Measurements from ENCODE around the gene CABCOCO1.
"Not testable (repeated sequence)": the region's sequence is repeated elsewhere in the genome, so short reads cannot be mapped to it uniquely, and the experiment has no call there.

The CABCOCO1 gene

DNA sequence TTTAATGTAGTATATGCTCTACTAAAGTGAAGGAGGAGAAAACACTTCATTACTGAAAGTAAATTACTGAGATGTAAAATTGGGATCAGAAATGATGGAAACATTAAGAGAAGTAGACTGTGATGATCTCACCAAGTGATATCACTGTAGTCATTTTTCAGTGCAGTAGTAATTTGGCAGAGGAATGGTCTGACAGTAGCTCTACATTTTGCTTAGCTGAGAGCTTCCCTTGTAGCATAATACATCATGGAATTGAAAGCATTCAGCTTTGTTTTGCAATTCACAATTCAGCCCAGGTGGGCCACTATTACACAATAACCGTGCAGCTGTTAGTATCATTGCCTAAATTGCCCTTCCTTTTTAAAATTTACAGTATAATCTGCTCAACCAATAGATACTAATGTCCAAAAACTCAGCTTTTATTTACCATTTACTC, 19.4 kb upstream of the CABCOCO1 start:
- DNase-seq, result no peak

DNA sequence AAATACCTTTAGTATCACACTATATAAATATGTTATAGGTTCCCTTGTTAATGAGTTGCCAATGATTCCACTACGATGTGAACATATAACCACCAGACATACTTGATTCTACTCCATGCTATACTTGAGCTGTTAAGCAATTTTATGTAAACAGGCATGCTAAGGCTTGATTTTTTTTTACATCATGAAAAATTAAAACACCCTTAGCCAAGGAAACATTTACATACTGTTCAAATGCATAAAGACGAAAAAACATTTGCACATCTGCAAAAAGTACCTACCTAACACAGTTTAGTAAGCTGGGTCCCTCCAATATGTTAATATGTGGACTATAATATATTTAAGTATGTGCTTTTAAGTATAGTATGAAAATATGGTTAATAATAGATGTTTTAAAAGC, 9.0 kb upstream of the CABCOCO1 start:
- no peak for DNase-seq

DNA sequence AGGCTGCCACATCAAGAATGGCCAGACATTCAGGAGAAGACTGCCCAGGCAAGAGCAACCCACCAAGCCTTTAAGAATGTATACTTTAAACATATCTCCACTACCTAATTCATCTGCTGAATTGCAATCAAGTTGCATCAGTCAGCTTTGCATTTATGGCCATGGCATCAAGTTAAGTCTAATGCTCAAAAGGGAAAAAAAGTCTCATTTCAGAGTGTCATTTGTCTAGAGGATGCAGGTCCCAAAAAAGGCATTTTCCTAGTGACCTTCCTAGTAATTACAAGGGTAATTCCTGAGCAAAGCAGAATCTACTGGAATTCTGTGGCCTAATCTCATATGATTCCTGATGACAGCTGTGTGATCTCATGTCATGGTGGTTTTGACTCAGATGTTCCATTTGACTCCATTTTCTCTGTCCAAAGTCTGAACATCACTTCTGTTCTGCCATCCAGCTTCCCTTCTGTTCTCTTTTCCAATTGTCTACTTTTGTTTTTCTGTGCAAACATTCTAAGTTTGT, 7.3 kb upstream of the CABCOCO1 start:
- no peak for DNase-seq

DNA sequence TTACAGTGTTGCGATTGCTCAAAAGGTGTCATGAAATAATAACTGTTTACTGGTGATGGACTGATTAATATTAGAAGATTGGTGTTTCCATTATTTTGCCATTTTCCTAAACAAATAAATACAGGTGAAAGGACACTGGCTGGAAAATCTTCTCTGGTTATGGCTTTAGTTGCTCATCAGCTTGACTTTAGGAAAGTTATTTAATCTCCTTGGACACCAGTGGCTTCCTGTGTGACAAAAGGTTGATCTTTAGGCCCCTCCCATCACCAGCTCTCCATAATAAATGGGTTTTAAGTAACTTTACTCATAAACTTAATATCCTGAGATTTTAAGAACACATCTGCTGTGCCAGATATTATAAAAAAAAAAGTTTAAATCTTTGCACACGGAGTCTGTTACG, 737 bp downstream of the CABCOCO1 start:
- DNase-seq, result no peak

DNA sequence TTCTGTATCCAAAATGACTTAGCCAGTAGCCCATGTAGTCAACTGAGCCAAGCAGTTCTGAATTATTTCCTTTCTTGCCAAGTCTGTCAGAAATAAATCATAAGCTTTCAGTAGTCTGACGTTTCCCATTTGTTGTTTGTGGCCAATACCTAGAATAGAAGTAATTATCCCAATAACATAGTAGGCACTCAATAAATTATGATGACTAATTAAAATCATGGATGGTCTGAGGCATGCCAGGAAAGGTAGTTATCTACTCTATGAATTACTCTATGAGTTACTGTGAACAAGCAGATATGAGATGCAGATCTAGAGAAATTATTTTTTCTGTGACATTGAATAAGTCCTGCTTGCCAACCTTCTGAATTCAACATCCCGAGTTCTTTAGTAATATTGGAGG, 2.3 kb downstream of the CABCOCO1 start:
- DNase-seq, result no peak

DNA sequence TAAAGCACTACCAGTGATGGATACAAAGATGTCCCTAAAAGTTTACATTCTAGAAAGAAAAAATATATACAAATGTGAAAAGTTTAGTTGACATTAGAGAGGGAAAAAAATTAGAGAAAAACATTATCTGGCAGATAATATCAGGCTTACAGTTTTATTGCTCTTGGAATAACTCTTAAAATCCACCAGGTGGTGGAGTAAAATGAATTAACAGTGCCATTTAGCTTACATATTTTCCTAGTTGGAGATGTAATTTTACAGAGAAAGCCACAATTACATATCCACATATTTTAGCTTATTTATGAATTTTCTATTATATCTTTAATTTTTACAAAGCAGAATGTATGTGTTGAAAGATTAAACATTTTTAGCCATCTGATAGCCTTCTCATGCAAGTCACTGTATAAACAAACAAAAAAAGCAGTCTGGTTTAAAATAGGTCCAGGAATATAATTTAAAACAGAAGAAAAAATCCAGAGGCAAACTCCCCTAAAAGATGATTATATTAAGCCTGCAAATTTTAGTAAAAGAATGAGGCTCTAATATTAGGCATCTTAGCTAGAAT, 6.5 kb downstream of the CABCOCO1 start:
- no peak for DNase-seq

DNA sequence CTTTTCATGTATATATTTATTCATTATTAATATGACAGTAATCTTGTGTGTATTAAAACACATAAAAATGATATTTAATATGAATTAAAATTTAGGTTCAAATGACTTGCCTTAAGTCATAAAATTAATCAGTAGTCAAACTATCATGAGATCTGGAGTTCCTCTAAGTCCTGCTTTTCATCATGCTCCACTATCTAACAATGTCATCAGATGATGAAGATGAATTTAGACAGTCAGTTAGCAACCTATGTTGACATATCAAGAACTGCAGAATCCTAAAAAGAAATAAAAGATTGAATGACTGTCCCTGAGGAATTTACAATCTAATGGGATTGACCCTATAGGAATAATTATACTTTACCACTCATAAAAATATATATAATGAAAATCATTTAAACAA, 7.1 kb downstream of the CABCOCO1 start:
- no peak for DNase-seq

DNA sequence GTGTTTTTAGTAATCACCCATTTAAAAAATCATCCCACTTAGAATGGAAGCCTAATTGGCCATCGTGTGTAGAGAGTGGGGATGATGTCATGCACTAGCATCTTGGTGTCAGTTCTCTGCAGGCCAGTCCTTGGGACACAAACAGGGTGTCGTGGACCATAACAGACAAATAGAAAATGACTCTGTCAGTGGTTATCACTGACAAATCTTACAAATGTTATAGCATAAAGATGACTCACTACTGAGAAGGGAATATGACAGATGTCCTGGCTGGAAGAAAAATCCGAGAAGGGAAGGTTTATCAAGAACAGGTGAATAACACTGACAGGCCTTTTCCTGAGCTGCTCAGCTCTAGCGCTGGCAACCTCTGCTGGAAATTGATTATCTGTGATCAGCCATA, 10.6 kb downstream of the CABCOCO1 start:
- no peak for DNase-seq

DNA sequence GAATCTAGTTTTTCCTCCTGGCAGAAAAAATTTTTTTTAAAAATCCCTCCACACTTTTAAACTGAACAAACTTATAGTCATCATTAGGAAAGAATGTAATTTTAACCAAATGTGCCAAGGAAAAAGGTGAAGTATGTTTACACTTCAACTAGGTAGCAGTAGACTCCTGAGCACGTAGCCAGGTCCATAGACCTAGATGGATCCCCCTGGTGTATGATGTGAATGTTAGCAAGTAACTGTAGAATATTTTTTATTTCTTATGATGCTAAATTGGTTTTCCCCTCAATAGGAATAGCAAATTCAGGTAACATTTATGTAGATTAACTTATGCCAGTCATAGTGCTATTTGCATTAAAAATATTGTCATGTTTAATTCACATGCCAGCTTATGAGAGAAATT, 19.6 kb downstream of the CABCOCO1 start:
- DNase-seq, result no peak

DNA sequence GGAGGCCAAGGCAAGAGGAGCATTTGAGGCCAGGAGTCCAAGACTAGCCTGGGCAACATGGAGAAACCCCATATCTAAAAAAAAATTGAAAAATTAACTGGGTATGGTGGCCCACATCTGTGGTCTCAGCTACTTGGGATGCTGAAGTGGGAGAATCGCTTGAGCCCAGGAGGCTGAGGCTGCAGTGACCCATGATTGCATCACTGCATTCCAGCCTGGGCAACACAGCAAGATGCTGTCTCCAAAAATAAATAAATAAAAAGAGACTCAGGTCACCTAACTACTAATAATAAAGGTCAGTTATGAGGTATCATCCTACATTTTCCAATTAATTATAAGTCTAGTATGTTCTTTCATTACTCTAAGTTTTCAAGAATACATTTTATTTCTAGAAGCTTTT, 20.6 kb downstream of the CABCOCO1 start:
- no peak for DNase-seq

DNA sequence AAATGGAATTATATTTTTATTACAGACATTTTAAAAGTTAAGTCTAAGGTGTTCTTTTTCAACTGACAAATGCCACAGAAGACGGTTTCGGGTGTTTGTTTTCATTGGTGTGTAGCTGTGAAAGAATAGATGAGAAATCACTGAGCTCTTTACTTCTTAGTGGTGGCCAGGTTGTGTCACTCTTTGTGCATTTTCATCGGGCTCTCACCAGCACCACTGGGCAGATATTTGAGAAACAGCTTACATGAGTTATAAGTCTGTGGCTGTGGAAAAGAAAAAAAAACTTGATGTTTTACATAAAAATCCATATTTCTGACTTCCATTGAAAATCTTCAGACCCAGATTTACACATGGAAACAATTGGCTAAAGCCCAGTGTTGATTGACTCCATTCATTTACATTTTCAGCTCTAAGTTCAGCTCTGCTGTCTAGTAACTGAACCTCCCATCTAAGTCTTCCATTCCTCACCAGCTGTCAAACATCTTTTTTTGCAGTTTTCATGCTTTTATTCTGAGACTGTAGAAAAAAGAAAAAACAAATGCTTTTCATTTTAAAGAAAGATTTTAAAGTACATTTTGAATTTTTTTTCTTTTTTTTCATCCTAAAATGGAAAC, 22.3 kb downstream of the CABCOCO1 start:
- DNase-seq, result no peak

DNA sequence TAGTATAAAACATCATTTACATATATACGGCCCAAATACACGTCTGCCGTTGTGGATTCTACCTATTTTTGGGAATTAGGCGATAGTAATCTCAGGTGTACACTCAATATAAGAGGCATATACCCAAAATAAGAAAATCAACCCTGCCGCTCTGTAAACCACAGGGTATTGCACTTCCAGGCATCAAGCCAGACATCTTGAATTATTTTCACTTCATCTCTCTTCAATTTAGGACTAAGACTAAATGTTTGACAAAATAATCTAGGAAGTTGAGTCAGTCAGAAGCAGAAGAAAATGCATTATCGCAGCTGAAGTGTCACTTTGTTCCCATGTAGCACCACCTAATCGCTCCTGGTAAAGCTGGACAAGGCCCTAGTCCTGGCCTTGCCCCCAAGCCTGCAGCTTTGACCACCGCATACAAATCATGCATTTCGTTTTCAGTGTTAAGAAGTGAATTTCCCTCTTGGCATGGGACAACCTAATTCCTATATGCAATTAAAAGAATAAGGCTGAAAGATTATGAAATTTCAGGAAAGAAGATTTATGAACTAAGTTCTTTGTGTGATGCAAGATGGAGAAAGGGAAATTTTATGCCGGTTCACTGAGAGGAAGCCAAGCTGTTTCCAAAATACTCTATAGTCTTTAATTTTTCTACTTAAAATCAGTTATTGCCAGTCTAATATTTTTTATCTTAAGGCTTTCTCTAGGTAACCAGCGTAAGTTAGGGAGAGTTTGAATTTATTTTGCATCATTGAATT, 26.0 kb downstream of the CABCOCO1 start:
- no peak for DNase-seq

DNA sequence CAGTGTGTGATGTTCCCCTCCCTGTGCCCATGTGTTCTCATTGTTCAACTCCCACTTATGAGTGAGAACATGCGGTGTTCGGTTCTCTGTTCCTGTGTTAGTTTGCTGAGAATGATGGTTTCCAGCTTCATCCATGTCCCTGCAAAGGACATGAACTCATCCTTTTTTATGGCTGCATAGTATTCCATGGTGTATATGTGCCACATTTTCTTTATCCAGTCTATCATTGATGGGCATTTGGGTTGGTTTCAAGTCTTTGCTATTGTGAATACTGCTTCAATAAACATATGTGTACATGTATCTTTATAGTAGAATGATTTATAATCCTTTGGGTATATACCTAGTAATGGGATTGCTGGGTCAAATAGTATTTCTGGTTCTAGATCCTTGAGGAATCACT, 28.9 kb downstream of the CABCOCO1 start:
- not testable (repeated sequence) for DNase-seq

DNA sequence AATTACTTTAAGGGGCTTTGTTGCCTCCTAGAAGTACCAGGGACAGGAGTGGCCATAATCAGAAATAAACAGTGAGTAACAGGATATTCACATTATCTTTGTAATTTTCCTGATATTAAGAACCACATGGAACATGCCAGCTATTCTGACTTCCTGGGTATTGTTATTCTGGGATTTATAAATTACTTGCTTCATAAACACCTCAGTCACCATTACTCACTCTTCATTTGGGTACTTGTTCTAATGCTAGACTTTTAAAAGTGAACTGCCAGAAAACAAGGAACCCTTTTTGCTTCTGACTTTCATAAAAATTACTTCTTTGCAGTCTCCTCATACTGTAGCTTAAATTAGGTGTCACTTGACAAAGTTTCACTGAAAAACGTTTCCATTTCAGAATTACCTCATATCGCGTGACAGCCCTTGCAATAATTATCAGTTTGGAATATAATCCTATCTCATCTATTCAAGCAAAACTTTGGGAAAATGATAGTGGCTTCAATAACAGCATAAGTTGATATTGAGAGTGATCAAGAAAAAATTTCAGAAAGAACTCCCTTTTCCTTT, 29.8 kb downstream of the CABCOCO1 start:
- DNase-seq, result no peak

DNA sequence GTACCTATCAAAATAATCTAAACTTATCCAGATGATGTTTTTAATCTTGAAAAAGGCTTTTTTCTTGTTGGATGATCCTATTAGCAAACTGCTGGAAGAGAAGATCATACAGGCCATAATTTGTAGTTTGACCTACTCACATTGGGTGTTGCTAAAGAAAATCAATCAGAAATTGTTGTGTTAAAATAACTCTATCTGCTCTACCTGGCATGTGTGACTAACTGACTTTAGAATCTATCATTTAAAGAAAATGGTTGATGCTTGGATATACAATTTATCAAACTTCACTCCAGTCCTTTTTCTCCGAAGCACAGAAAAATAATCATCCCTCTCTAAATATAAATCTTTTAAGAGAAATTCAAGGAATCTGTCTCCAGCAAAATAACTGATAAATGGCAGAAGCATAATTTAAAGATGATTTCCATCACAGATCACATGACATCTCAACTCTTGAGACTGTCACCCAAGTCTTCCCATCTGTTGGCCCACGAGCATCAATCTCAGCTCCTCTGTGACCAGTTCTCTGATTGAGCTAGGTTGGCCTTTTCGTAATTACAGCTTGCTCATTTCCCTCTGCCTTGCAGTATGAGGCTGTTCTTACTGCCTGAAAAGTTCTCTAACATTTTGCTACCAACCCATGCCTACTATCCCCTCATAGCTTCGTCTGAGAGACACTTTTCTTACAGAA, 36.4 kb downstream of the CABCOCO1 start:
- no peak for DNase-seq

DNA sequence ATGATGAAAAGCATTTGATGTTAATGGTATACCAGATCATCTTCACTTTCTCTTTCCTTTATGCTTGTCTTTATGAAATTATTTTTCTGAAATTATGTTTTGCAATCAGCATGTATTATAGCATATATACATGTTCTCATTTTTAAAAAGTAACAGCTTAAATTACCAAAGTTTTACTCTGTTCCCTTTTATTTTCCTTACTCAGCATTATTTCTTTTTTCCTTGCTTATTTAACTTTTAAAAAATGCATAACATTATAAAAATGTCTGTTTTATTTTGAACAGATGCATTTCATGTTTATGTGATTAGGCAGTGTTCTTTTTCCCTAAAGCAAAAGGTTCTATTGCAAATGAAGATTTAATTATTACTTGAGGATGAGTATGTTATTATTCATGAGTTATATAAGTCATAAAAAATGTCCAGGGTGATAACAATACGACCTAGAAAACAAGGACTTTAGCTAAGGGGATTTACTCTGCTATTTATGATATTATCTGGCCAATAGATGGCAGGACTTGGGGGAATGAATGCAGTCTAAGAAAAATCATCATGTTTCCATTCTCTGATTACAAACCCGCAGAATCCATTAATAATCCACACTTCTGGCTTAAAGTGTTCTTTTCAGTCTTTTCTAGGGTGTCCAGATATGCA, 38.5 kb downstream of the CABCOCO1 start:
- DNase-seq, result no peak

DNA sequence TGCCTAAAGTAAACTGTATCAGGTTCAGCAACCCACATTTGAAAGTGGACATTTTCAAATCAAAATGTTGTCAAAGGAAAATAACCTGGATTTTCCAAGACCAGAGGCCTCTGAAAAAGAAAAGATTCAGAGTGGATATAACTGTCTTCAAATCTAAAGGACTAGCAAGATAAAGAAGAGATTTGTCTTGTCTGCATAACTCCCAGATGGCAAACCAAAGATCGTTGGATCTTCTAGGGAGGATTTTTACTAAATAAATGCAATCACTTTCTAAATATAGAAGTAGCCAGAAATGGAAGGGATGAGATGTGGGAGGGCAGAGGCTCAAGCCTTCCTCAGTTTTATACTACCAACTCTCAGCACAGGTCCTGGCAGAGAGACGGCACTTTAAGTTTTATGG, 39.0 kb downstream of the CABCOCO1 start:
- no peak for DNase-seq

DNA sequence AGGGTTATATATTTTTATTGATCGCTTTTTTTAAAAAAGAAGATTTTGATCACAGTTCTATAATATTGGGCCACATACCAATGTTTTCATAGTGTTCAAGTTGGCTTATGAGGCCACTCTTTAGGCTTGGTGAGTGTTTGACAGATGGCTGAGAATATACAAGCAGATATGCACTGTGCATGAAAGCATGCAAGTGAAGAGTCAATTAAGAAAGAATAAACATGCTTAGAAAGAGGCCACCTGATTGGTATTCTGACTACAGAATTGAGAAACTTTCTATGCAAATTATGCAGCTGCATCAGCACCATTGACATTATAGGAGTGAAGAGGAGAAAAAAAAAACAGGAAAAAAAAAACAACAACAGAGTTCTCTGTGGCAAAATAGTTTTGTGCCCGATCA, 39.9 kb downstream of the CABCOCO1 start:
- DNase-seq, result no peak

DNA sequence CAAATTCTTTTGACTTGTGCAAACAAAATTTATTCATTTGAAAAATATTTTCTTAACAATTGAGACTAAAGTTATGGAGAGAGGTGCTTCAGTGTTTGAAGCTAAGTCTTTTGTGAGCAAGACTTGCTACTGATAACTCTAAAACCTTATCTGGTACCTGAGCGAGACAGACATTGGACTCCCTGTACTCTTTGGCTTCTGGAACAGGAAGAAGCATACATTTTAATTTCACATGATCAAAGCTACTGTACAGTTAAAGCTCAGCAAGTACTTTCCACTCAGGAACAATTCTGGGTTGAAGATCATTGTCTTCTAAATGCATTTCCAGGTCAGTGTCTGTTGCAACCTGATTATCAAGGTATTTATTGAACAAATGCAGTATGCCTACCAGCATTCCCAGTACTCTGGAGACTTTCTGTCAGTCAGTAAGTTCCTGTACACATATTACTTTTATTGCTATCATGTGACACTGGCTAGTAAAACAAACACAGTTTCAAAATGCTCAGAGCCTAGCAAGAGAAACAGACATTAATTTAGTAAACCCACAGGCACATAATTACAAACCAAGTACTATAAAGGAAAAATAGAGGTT, 42.4 kb downstream of the CABCOCO1 start:
- no peak for DNase-seq

DNA sequence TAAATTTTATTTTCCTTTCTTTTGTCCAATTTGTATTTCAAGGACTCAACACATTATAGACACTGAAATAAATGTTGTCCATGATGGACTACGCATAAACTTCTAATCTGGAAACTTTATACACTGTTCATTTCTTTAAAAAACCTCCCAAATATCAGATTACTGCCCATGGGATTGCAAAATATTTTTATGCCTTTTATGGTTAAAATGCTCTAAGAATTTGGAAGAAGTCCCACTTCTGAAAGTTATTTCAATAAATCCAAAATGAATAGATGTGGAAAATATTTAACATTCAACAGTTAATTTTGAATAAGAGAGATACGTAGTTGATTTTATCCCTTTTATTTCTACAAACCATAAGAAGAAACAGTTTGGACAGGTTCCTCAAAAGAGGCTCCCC, 46.1 kb downstream of the CABCOCO1 start:
- no peak for DNase-seq

DNA sequence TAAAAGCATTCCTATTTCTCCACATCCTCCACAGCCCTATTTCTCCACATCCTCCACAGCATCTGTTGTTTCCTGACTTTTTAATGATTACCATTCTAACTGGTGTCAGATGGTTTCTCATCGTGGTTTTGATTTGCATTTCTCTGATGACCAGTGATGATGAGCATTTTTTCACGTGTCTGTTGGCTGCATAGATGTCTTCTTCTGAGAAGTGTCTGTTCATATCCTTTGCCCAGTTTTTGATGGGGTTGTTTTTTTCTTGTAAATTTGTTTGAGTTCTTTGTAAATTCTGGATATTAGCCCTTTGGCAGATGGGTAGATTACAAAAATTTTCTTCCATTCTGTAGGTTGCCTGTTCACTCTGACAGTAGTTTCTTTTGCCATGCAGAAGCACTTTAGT, 49.4 kb downstream of the CABCOCO1 start:
- DNase-seq, result not testable (repeated sequence)

DNA sequence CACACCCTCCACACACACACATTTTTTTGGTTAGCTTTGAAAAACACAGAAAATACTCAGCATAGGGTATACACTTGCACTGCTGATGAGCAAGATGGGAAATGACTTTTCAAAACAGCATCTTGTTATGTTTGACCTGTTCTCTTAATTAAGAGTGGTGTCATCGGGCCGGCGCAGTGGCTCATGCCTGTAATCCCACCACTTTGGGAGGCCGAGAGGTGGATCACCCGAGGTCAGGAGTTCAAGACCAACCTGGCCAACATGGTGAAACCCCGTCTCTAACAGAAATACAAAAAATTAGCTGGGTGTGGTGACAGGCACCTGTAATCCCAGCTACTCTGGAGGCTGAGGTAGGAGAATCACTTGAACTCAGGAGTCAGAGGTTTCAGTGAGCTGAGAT, 56.7 kb downstream of the CABCOCO1 start:
- not testable (repeated sequence) for DNase-seq

All from effector CD8-positive, alpha-beta T cell (primary cell).